AG04449 (cell line): ENCODE measurements around the gene PLEKHG4.

Experiments
- CTCF ChIA-PET: fragments of 350-600 bp; formaldehyde crosslinking; extraction: SDS; loops from one replicate; lab custom pipeline; 2021; ENCODE audit warnings: antibody characterized with exemption; lab: Yijun Ruan, JAX
- POLR2A ChIA-PET: fragments of 400-600, 350-600 bp; formaldehyde crosslinking; extraction: SDS; loops from one replicate; lab custom pipeline; 2020; ENCODE audit warnings: antibody characterized with exemption, inconsistent platforms; lab: Yijun Ruan, JAX
- DNase-seq: peaks from one replicate; pipeline ENCODE4 v3.0.0-alpha.2; 2010; ENCODE audit warnings: low read depth, low spot score
- H3K4me3 ChIP-seq: 2 replicates; pipeline ENCODE4 v1.5.1; 2011; ENCODE audit warnings: low read depth, mild to moderate bottlenecking, control low read depth, low read length
- TF ChIP-seq, protein P1 (sequence below): IDR thresholded peaks from one replicate; pipeline ENCODE4 v1.5.1; 2011; ENCODE audit warnings: mild to moderate bottlenecking, moderate library complexity, low read length, control low read depth, inconsistent platforms; ENCODE audit not compliant: insufficient read depth; ENCODE audit errors: missing control alignments

The PLEKHG4 gene

GRCh38 chr16:67245186-67245585 lies 34.1 kb upstream of the PLEKHG4 start:
- ChIA-PET CTCF (interaction anchor here (1.3 to 1.9 kb wide), 3 partner anchors 12 to 94 kb away, joined by 5 to 8 read pairs (median 7); no protein-coding TSS in a partner anchor), POLR2A (interaction anchor here (1.4 kb wide), 1 partner anchor 14 kb away, joined by 3 read pairs; no protein-coding TSS in a partner anchor)
- TF ChIP-seq, protein P1, sequence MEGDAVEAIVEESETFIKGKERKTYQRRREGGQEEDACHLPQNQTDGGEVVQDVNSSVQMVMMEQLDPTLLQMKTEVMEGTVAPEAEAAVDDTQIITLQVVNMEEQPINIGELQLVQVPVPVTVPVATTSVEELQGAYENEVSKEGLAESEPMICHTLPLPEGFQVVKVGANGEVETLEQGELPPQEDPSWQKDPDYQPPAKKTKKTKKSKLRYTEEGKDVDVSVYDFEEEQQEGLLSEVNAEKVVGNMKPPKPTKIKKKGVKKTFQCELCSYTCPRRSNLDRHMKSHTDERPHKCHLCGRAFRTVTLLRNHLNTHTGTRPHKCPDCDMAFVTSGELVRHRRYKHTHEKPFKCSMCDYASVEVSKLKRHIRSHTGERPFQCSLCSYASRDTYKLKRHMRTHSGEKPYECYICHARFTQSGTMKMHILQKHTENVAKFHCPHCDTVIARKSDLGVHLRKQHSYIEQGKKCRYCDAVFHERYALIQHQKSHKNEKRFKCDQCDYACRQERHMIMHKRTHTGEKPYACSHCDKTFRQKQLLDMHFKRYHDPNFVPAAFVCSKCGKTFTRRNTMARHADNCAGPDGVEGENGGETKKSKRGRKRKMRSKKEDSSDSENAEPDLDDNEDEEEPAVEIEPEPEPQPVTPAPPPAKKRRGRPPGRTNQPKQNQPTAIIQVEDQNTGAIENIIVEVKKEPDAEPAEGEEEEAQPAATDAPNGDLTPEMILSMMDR, result no peak
- H3K4me3 ChIP-seq, result peak overlapping the region; percentile 78
- DNase-seq, result no peak

DNA sequence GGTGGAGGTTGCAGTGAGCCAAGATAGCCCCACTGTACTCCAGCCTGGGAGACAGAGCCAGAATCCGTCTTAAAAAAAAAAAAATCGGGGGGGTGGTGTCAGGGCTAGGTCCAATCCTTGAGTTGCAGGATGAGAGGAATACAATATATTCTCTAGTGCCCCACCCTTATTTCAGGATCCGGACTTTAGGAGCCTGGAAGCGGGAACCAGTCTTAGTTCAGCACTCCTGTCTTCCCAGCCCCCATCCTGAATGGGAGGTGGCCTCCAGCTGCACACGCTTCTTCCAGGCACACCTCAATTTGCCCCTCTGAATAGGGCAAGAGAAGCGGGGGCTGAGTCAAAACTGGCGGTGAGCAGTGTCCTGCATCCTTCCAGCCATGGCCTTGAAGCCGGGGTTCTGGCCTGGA lies 33.7 kb upstream of the PLEKHG4 start:
- ChIA-PET POLR2A (interaction anchor here (0.6 to 1.1 kb wide), 2 partner anchors 17 to 259 kb away, joined by 3 read pairs; no protein-coding TSS in a partner anchor), CTCF (interaction anchor here (1.2 to 1.9 kb wide), 3 partner anchors 13 to 182 kb away, joined by 3 to 8 read pairs (median 3); no protein-coding TSS in a partner anchor)
- no peak for DNase-seq
- TF ChIP-seq, protein P1, result no peak
- peak overlapping the region; percentile 78 for H3K4me3 ChIP-seq

DNA sequence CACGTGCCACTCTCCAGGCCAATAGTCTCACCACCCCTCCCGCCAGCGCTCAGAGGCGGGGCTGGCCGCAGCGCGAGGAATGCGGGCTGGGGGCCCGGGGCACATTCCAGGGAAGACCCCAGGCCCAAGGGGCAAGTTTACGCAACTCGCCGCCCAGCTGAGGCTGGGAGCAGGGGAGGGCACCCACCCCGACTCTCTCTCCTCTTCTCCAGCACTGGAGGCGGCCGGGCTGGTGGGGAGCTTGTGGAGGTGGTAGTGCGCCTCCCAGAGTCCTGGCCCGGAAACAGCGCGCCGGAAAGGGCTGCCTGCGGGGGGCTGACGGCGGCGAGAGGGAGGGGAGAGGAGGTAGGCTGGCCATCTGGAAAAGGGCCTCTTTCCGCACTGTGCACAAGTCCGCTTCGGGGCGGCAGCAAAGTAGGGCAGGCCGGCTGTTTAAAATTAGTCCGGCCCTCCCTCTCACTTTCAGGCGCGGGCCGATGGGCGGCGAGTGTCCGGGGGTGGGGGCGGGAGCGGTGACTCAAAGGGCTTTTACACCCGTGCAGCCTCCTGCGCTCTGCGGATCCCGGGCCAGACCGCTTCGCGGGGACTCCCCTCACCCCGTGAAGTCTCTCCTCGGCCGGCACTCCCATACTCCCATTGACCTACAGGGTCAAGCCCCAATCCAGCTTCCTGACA lies 33.1 kb upstream of the PLEKHG4 start:
- H3K4me3 ChIP-seq, result peak overlapping the region; percentile 78
- ChIA-PET CTCF (interaction anchor here (1.1 to 1.4 kb wide), 4 partner anchors 61 to 182 kb away, joined by 3 to 6 read pairs (median 3); no protein-coding TSS in a partner anchor), POLR2A (interaction anchor here (0.6 to 1.1 kb wide), 2 partner anchors 17 to 259 kb away, joined by 3 read pairs; no protein-coding TSS in a partner anchor)
- peak; percentile 36 for DNase-seq
- TF ChIP-seq, protein P1, result peak; percentile 40

DNA sequence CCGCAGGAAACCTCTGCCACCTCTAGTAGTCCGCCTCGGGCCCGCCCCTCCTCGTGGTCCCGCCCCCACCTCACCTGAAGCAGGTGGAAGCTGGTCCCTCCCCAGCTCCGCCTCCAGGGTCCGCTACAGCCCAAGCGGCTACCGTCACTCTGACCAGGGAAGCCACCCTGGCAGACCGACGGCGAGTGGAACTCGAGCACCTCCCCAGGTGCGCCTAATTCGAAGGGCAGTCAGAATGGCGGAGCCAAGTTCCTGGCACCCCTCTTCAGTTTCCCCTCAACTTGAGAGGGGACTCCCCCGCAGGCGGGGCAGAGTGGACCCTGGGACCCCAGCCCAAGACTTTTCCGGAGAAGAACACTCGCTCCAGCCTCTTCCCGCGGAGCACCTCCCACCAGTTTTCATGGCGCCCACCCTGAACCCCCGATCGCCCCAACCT lies 32.6 kb upstream of the PLEKHG4 start:
- H3K4me3 ChIP-seq, result peak overlapping the region; percentile 78
- DNase-seq, result no peak
- TF ChIP-seq, protein P1, result no peak
- ChIA-PET POLR2A (interaction anchor here (0.8 to 2.6 kb wide), 5 partner anchors 14 to 170 kb away, joined by 3 to 12 read pairs (median 4); partner anchors contain the start of genes TMEM208 and ZDHHC1), CTCF (interaction anchor here (1.1 to 6.1 kb wide), 7 partner anchors 13 to 293 kb away, joined by 3 to 48 read pairs (median 3); no protein-coding TSS in a partner anchor)

- H3K4me3 ChIP-seq, result peak within 1 kb of the TSS; percentile 78
- TF ChIP-seq, protein P1, result no peak
- CTCF ChIA-PET, result interaction anchor here (0.8 to 6.1 kb wide), 11 partner anchors 9 to 352 kb away, joined by 3 to 48 read pairs (median 3); partner anchors contain the start of gene TMEM208
- POLR2A ChIA-PET, result interaction anchor here (0.8 to 2.6 kb wide), 7 partner anchors 9 to 169 kb away, joined by 3 to 12 read pairs (median 5); partner anchors contain the start of genes TMEM208 and ZDHHC1
- DNase-seq, result peak; percentile 52
Observed at GRCh38 chr16:67247192-67248072, 31.9 kb upstream of the PLEKHG4 start, which contains the start of gene FHOD1. FHOD1 (minus strand) TSS chr16:67247481; CDS start chr16:67247410, 71 bp downstream.
